Endodermal cell (in vitro differentiated cells): ENCODE measurements around the gene DNM2. TPM values are rescaled to one million over a fixed set of nuclear protein-coding genes. Genes with fewer than 3 reads are reported as not detected.

Source experiments
- DNase-seq: peaks from one replicate; pipeline ENCODE4 v3.0.0-alpha.2; 2017
- H3K27ac ChIP-seq: 2 replicates; pipeline ENCODE4 v1.5.1; 2013; ENCODE audit warnings: mild to moderate bottlenecking, low read depth, low read length, moderate library complexity
- H3K27me3 ChIP-seq: 2 replicates; pipeline ENCODE4 v1.6.1; 2013; ENCODE audit warnings: mild to moderate bottlenecking, low read length, moderate library complexity; ENCODE audit not compliant: insufficient read depth, control insufficient read depth, poor library complexity, severe bottlenecking
- H3K36me3 ChIP-seq: 2 replicates; pipeline ENCODE4 v1.7.0; 2013; ENCODE audit warnings: mild to moderate bottlenecking, low read length, moderate library complexity; ENCODE audit not compliant: control insufficient read depth, insufficient read depth
- H3K4me1 ChIP-seq: one replicate; pipeline ENCODE4 v1.7.0; 2013; ENCODE audit warnings: low read length; ENCODE audit not compliant: control insufficient read depth, insufficient read depth
- H3K4me3 ChIP-seq: 2 replicates; pipeline ENCODE4 v1.5.1; 2013; ENCODE audit warnings: mild to moderate bottlenecking, low read length, moderate library complexity
- H3K9ac ChIP-seq: 2 replicates; pipeline ENCODE4 v1.6.1; 2013; ENCODE audit warnings: mild to moderate bottlenecking, low read length, moderate library complexity; ENCODE audit not compliant: poor library complexity, severe bottlenecking; ENCODE audit errors: extremely low read depth
- H3K9me3 ChIP-seq: 2 replicates; pipeline ENCODE4 v1.6.1; 2013; ENCODE audit warnings: mild to moderate bottlenecking, low read length, moderate library complexity; ENCODE audit not compliant: control insufficient read depth
- H3K27ac Mint-ChIP-seq: 2 replicates; pipeline ENCODE4 v1.8.0; 2020; ENCODE audit warnings: mixed read lengths
- H3K27me3 Mint-ChIP-seq: 2 replicates; pipeline ENCODE4 v1.8.0; 2021; ENCODE audit warnings: mild to moderate bottlenecking, mixed read lengths; ENCODE audit not compliant: insufficient read depth
- H3K36me3 Mint-ChIP-seq: 2 replicates; pipeline ENCODE4 v1.8.0; 2020; ENCODE audit warnings: low read depth, mixed read lengths
- H3K4me1 Mint-ChIP-seq: 2 replicates; pipeline ENCODE4 v1.8.0; 2020; ENCODE audit warnings: mixed read lengths
- H3K4me3 Mint-ChIP-seq: 2 replicates; pipeline ENCODE4 v1.8.0; 2020; ENCODE audit warnings: mild to moderate bottlenecking, moderate library complexity, mixed read lengths
- H3K9me3 Mint-ChIP-seq: 2 replicates; pipeline ENCODE4 v1.8.0; 2020; ENCODE audit warnings: mild to moderate bottlenecking, mixed read lengths
- CTCF ChIP-seq: fragments of 200-600 bp; sonication (generic); conservative IDR thresholded peaks from 2 replicates; pipeline ENCODE4 v1.5.0; 2021; ENCODE audit warnings: antibody characterized with exemption, mild to moderate bottlenecking
- WGBS, 2 experiments: methylation state at CpG; one replicate each; pipeline versions ENCODE4 v1.1.5 to v1.1.7; 2013; ENCODE audit warnings: missing lambda C conversion rate in 2 of 2, mixed read lengths in 1 of 2; ENCODE audit not compliant: insufficient coverage in 1 of 2, insufficient read length in 1 of 2; 5-methylcytosine and 5-hydroxymethylcytosine counted together
- total RNA-seq, 2 donors: library from RNA; stranded (reverse); fragmentation: NEBNext Ultra II Directional in 1 of 2; extraction: Animal tissue kit (Norgen Biotek cat#: 25700) in 1 of 2; gene quantifications; 2 replicates in 1 of 2; 3 replicates in 1 of 2; pipeline ENCODE4 v1.2.1, GENCODE V29; 2021

DNM2 gene
- total RNA-seq, 2 donors from 2014 or later = 118 to 136 TPM

GRCh38 chr19:10760273-10760944, 42.5 kb downstream of the DNM2 start:
- H3K27me3 Mint-ChIP-seq = no peaks in the 10 kb centered on the region
- peaks cover 29% of the 10 kb centered on the region for H3K36me3 ChIP-seq
- no peak overlapping the region for H3K4me3 Mint-ChIP-seq
- H3K9me3 ChIP-seq = no peaks in the 10 kb centered on the region
- peaks cover 17% of the 10 kb centered on the region for H3K36me3 Mint-ChIP-seq
- H3K9ac ChIP-seq = no peak overlapping the region
- WGBS, 2 experiments = 84 to 96% methylated on average over 13 to 15 of the region's 17 CpGs
- H3K4me1 Mint-ChIP-seq = peaks cover 9% of the 10 kb centered on the region
- H3K27ac Mint-ChIP-seq = peak overlapping the region; percentile 45
- no peaks in the 10 kb centered on the region for H3K4me1 ChIP-seq
- no peaks in the 10 kb centered on the region for H3K9me3 Mint-ChIP-seq
- H3K4me3 ChIP-seq = no peak overlapping the region
- no peak for TF ChIP-seq CTCF
- no peak overlapping the region for H3K27ac ChIP-seq
- DNase-seq = no peak
- no peaks in the 10 kb centered on the region for H3K27me3 ChIP-seq

GRCh38 chr19:10761443-10762250, 43.8 kb downstream of the DNM2 start:
- Mint-ChIP-seq H3K27me3 (no peaks in the 10 kb centered on the region), H3K27ac (no peak overlapping the region), H3K36me3 (peaks cover 17% of the 10 kb centered on the region), H3K4me1 (peaks cover 3% of the 10 kb centered on the region), H3K4me3 (no peak overlapping the region), H3K9me3 (no peaks in the 10 kb centered on the region)
- no peak overlapping the region for H3K4me3 ChIP-seq
- no peaks in the 10 kb centered on the region for H3K4me1 ChIP-seq
- no peak for DNase-seq
- H3K27ac ChIP-seq = no peak overlapping the region
- no peaks in the 10 kb centered on the region for H3K9me3 ChIP-seq
- no peak overlapping the region for H3K9ac ChIP-seq
- no peaks in the 10 kb centered on the region for H3K27me3 ChIP-seq
- 95% methylated on average over 18 to 19 of the region's 19 CpGs for WGBS, 2 experiments
- peaks cover 29% of the 10 kb centered on the region for H3K36me3 ChIP-seq
- no peak for TF ChIP-seq CTCF

- no peak for DNase-seq
- Mint-ChIP-seq H3K36me3 (peaks cover 17% of the 10 kb centered on the region), H3K4me1 (no peaks in the 10 kb centered on the region), H3K27me3 (no peaks in the 10 kb centered on the region), H3K27ac (no peak overlapping the region), H3K9me3 (no peaks in the 10 kb centered on the region), H3K4me3 (no peak overlapping the region)
- Histone ChIP-seq H3K27ac (no peak overlapping the region), H3K9me3 (no peaks in the 10 kb centered on the region), H3K36me3 (peaks cover 29% of the 10 kb centered on the region), H3K27me3 (no peaks in the 10 kb centered on the region), H3K4me3 (no peak overlapping the region), H3K4me1 (no peaks in the 10 kb centered on the region), H3K9ac (no peak overlapping the region)
- TF ChIP-seq CTCF = no peak
- WGBS, 2 experiments = 100% methylated on average over 1 of the region's 1 CpG; no CpG with 5 or more reads in 1 of the 2 experiments
These were observed 44.8 kb downstream of the DNM2 start for GRCh38 chr19:10762656-10763055.
